PC-3 (cell line): ENCODE data around the gene C22orf15. TPM values are rescaled to one million over a fixed set of nuclear protein-coding genes. Genes with fewer than 3 reads are reported as not detected.

ENCODE experiments used
- ATAC-seq: fragments of 200-7000 bp; cut with Tn5 transposase; 2 replicates; pipeline ENCODE4 v1.9.1; 2020; ENCODE audit warnings: mild to moderate bottlenecking, moderate library complexity
- BruUV-seq: library from RNA; stranded (reverse); fragments of 400-500 nt; replicated peaks from 2 replicates; lab custom pipeline; 2021; lab: Mats Ljungman, UMichigan
- CTCF ChIA-PET: fragments of 300-600 bp; sonication (Branson Sonifier 250); formaldehyde crosslinking; loops from one replicate; lab custom pipeline; 2022; ENCODE audit warnings: antibody characterized with exemption; lab: Charles Lee
- POLR2A ChIA-PET: fragments of 300-600 bp; sonication (Branson Sonifier 250); formaldehyde crosslinking; loops from one replicate; lab custom pipeline; 2022; ENCODE audit warnings: antibody characterized with exemption; ENCODE audit not compliant: unreplicated experiment; lab: Charles Lee
- DNase-seq: peaks from one replicate; pipeline ENCODE4 v3.0.0-alpha.2; 2015
- H2AFZ ChIP-seq: fragments of 300-600 bp; sonication (generic); 2 replicates; pipeline ENCODE4 v1.6.0; 2016; ENCODE audit warnings: antibody characterized with exemption, low read length
- H3F3A ChIP-seq: fragments of 300-600 bp; sonication (generic); one replicate; pipeline ENCODE4 v1.6.0; 2017; ENCODE audit warnings: antibody characterized with exemption, low read length, control low read depth, mild to moderate bottlenecking; ENCODE audit not compliant: unreplicated experiment
- H3K27ac ChIP-seq: fragments of 300-600 bp; sonication (generic); 2 replicates; pipeline ENCODE4 v1.5.1; 2016; ENCODE audit warnings: mild to moderate bottlenecking, low read length
- H3K27me3 ChIP-seq: fragments of 300-600 bp; sonication (generic); 2 replicates; pipeline ENCODE4 v1.6.1; 2016; ENCODE audit warnings: low read length, mixed read lengths
- H3K36me3 ChIP-seq: fragments of 300-600 bp; sonication (generic); 2 replicates; pipeline ENCODE4 v1.6.1; 2016; ENCODE audit warnings: low read depth, mixed run types, low read length, mixed read lengths
- H3K4me1 ChIP-seq: fragments of 300-600 bp; sonication (generic); 2 replicates; pipeline ENCODE4 v1.5.1; 2016; ENCODE audit warnings: low read length; ENCODE audit not compliant: insufficient read depth
- H3K4me2 ChIP-seq: fragments of 300-600 bp; sonication (generic); 2 replicates; pipeline ENCODE4 v1.6.0; 2016; ENCODE audit warnings: low read length
- H3K4me3 ChIP-seq: fragments of 300-600 bp; sonication (generic); 2 replicates; pipeline ENCODE4 v1.5.1; 2016; ENCODE audit warnings: mild to moderate bottlenecking, low read length, mixed read lengths
- H3K79me2 ChIP-seq: fragments of 300-600 bp; sonication (generic); 2 replicates; pipeline ENCODE4 v1.6.1; 2017; ENCODE audit warnings: low read length, mixed read lengths
- H3K9ac ChIP-seq: fragments of 300-600 bp; sonication (generic); 2 replicates; pipeline ENCODE4 v1.6.0; 2016; ENCODE audit warnings: mild to moderate bottlenecking, low read length
- H3K9me2 ChIP-seq: fragments of 300-600 bp; sonication (generic); replicated peaks from 2 replicates; pipeline ENCODE4 v1.6.1; 2016; ENCODE audit warnings: mixed run types, low read length, mixed read lengths
- H3K9me3 ChIP-seq: fragments of 300-600 bp; sonication (generic); 2 replicates; pipeline ENCODE4 v1.6.1; 2016; ENCODE audit warnings: low read length, mixed read lengths
- H4K20me1 ChIP-seq: fragments of 300-600 bp; sonication (generic); 2 replicates; pipeline ENCODE4 v1.6.1; 2016; ENCODE audit warnings: low read length, mixed read lengths
- CTCF ChIP-seq: fragments of 300-600 bp; sonication (generic); conservative IDR thresholded peaks from 2 replicates; pipeline ENCODE4 v1.5.1; 2017; ENCODE audit warnings: antibody characterized with exemption, low read depth, mild to moderate bottlenecking, low read length
- EZH2 ChIP-seq: fragments of 300-600 bp; sonication (generic); IDR thresholded peaks from one replicate; pipeline ENCODE4 v1.6.1; 2017; ENCODE audit warnings: antibody characterized with exemption, mild to moderate bottlenecking, low read length; ENCODE audit not compliant: unreplicated experiment
- EZH2phosphoT487 ChIP-seq: fragments of 300-600 bp; sonication (generic); IDR thresholded peaks from 2 replicates; pipeline ENCODE4 v1.6.1; 2018; ENCODE audit warnings: mild to moderate bottlenecking, antibody characterized with exemption, low read length, borderline replicate concordance
- intact Hi-C: fragments of 100-400 bp; cut with micrococcal nuclease; formaldehyde crosslinking; loops from 2 replicates; pipeline ENCODE4 v1.9.0; 2023
- total RNA-seq: library from RNA; depleted of rRNA; stranded (reverse); fragments of >200 nt; gene quantifications from 2 replicates; pipeline ENCODE4 v1.2.3, GENCODE V29; 2014

The C22orf15 gene
- total RNA-seq, 1 experiment from 2014 or later: not detected

GRCh38 chr22:23786752-23787599, 24.2 kb downstream of the C22orf15 start, which contains the start of gene SMARCB1:
Gene SMARCB1 (plus strand): TSS chr22:23786966. CDS start chr22:23787170, 204 bp downstream.
- CTCF ChIA-PET: interaction anchor here (1.0 kb wide), 1 partner anchor 63 kb away, joined by 6 read pairs; no protein-coding TSS in a partner anchor
- intact Hi-C loops: no loop called here

GRCh38 chr22:23787600-23787896, 24.8 kb downstream of the C22orf15 start:
- Histone ChIP-seq H3K4me3 (peak overlapping the region; percentile 95), H3K9me2 (no peaks in the 10 kb centered on the region), H3K4me1 (peaks cover 14% of the 10 kb centered on the region; the same call in 1 of the 2 replicates), H3K27ac (no peak overlapping the region), H3K79me2 (peaks cover 49% of the 10 kb centered on the region), H3F3A (no peaks in the 10 kb centered on the region), H4K20me1 (peaks cover 28% of the 10 kb centered on the region), H3K9ac (peak overlapping the region; percentile 100), H2AFZ (no peak overlapping the region), H3K9me3 (no peaks in the 10 kb centered on the region), H3K4me2 (peak overlapping the region; percentile 88), H3K36me3 (no peaks in the 10 kb centered on the region), H3K27me3 (no peaks in the 10 kb centered on the region)
- intact Hi-C loops: no loop called here
- DNase-seq: no peak
- TSS peak; percentile 56 for BruUV-seq
- ChIA-PET POLR2A (no interaction called here), CTCF (interaction anchor here (1.0 kb wide), 1 partner anchor 62 kb away, joined by 6 read pairs; no protein-coding TSS in a partner anchor)
- no peak for TF ChIP-seq CTCF
- ATAC-seq: peak; percentile 14; the same call in 1 of the 2 replicates

More at GRCh38 chr22:23786752-23787599, 24.2 kb downstream of the C22orf15 start, which contains the start of gene SMARCB1:
- POLR2A ChIA-PET: no interaction called here
- Histone ChIP-seq H3K27me3 (no peaks in the 10 kb centered on the region), H2AFZ (peak within 1 kb of the TSS; percentile 71), H3K36me3 (no peaks in the 10 kb centered on the region), H3K4me2 (peak within 1 kb of the TSS; percentile 88), H3K79me2 (peaks cover 46% of the 10 kb centered on the region), H4K20me1 (peaks cover 24% of the 10 kb centered on the region), H3K9ac (peak within 1 kb of the TSS; percentile 100), H3K9me3 (no peaks in the 10 kb centered on the region), H3K4me3 (peak within 1 kb of the TSS; percentile 95), H3K9me2 (no peaks in the 10 kb centered on the region), H3K4me1 (peaks cover 14% of the 10 kb centered on the region; the same call in 1 of the 2 replicates), H3F3A (no peaks in the 10 kb centered on the region), H3K27ac (peak within 1 kb of the TSS; percentile 96)
- TF ChIP-seq EZH2: no peak
- TF ChIP-seq EZH2phosphoT487: no peak
- TF ChIP-seq CTCF: no peak
- ATAC-seq (peak; percentile 71), DNase-seq (peak; percentile 84)
- BruUV-seq: no TSS peak

GRCh38 chr22:23787910-23788309, 25.1 kb downstream of the C22orf15 start:
- no peak overlapping the region for H3K27ac ChIP-seq
- H3K27me3 ChIP-seq: no peaks in the 10 kb centered on the region
- H3K9me2 ChIP-seq: no peaks in the 10 kb centered on the region
- H3K9me3 ChIP-seq: no peaks in the 10 kb centered on the region
- H3K9ac ChIP-seq: peak overlapping the region; percentile 100
- POLR2A ChIA-PET: no interaction called here
- peak overlapping the region; percentile 95 for H3K4me3 ChIP-seq
- ATAC-seq: no peak
- H2AFZ ChIP-seq: no peak overlapping the region
- peaks cover 28% of the 10 kb centered on the region for H4K20me1 ChIP-seq
- DNase-seq: no peak
- no peaks in the 10 kb centered on the region for H3F3A ChIP-seq
- TF ChIP-seq EZH2 (no peak), CTCF (no peak), EZH2phosphoT487 (no peak)
- H3K36me3 ChIP-seq: no peaks in the 10 kb centered on the region
- intact Hi-C loops: no loop called here
- BruUV-seq: no TSS peak
- peak overlapping the region; percentile 88 for H3K4me2 ChIP-seq
- peaks cover 14% of the 10 kb centered on the region; the same call in 1 of the 2 replicates for H3K4me1 ChIP-seq
- peaks cover 49% of the 10 kb centered on the region for H3K79me2 ChIP-seq
- CTCF ChIA-PET: no interaction called here
